Right kidney (tissue), 1 donor: Measurements from ENCODE around the gene TIMM13.
"Not testable (repeated sequence)": the region's sequence is repeated elsewhere in the genome, so short reads cannot be mapped to it uniquely, and the experiment has no call there.

Experiments
- DNase-seq: peaks from one replicate; pipeline ENCODE4 v3.0.0-alpha.2; 2016

Gene TIMM13

GRCh38 chr19:2431318-2432055, 4.1 kb upstream of the TIMM13 start:
- no peak for DNase-seq

GRCh38 chr19:2429917-2430535, 2.6 kb upstream of the TIMM13 start:
- DNase-seq: no peak

- DNase-seq: no peak
These were observed 1.6 kb upstream of the TIMM13 start for GRCh38 chr19:2428756-2429711.

- no peak for DNase-seq
These were observed 920 bp upstream of the TIMM13 start for GRCh38 chr19:2428321-2428690.

- peak; percentile 80 for DNase-seq
These were observed 566 bp downstream of the TIMM13 start for GRCh38 chr19:2426611-2427428.

GRCh38 chr19:2425622-2426581, 1.5 kb downstream of the TIMM13 start:
- no peak for DNase-seq

- peak; percentile 46 for DNase-seq
These were observed 2.4 kb downstream of the TIMM13 start for GRCh38 chr19:2424686-2425621.

- DNase-seq: no peak
These were observed 3.3 kb downstream of the TIMM13 start for GRCh38 chr19:2423915-2424685.

- DNase-seq: no peak
These were observed 4.1 kb downstream of the TIMM13 start for GRCh38 chr19:2423071-2423914.

GRCh38 chr19:2421581-2422306, 5.6 kb downstream of the TIMM13 start:
- no peak for DNase-seq

- no peak for DNase-seq
These were observed 6.9 kb downstream of the TIMM13 start for GRCh38 chr19:2420490-2420889.

GRCh38 chr19:2419754-2420153, 7.6 kb downstream of the TIMM13 start:
- no peak for DNase-seq

GRCh38 chr19:2417881-2418406, 9.4 kb downstream of the TIMM13 start:
- DNase-seq: no peak

GRCh38 chr19:2417436-2417835, 9.9 kb downstream of the TIMM13 start:
- not testable (repeated sequence) for DNase-seq

- no peak for DNase-seq
These were observed 10.9 kb downstream of the TIMM13 start for GRCh38 chr19:2416321-2417097.

- DNase-seq: no peak
These were observed 11.4 kb downstream of the TIMM13 start for GRCh38 chr19:2415973-2416319.
